ENCODE measurements around the gene SAPCD1. TPM values are rescaled to one million over a fixed set of nuclear protein-coding genes. Genes with fewer than 3 reads are reported as not detected.
A peak's percentile ranks its signal among the peaks of the same experiment; 100 is the strongest.

SAPCD1 gene
- total RNA-seq, 1 experiment from 2014 or later: 18.2 TPM

DNA sequence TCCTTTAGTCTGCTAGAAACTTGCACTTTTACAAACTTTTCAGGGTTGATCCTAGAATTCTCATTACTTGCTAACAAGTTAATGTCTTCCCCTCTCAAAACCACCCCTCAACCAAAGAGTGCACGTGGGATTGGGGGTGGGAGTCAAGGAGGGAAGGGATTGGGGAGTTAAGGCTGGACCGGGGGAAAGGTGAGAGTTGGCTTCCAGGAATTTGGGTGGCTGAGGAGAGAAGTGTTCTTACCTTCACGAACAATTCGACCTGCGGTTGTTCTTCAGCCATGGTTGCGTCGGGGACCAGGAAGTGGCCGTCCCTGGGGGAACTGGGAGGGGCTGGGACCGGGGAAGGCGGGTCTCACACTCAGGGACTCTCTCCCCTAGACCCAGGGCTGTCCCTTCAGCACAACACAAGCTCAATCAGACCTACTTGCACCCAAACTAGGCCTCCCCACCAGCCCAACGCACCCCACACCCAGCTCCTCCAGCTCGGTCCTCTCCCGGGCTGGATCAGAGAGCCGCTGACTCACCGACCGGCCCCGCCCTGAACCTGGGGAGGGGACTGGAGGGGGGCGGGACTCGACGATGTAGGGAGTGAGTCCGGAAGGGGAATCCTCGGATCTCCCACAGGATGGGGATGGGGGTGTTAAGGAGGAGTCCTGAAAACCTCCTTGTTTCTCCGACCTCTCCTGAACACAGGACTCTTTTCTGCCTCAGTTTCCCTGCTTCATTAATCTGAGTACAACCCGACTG, 26.3 kb upstream of the SAPCD1 start, which contains the start of gene CLIC1:
CLIC1 (minus strand) TSS at position 510 of the 747 bp plus-strand sequence; CDS start at position 280, 230 bp downstream.
- peaks cover 41 to 60% of the 10 kb centered on the region in 2 experiments for H3K4me1 ChIP-seq (ENCODE audit: control insufficient read depth in 1 of 2, insufficient read depth in 2 of 2, low read length in 2 of 2)
- ChIA-PET POLR2A (interaction anchor here (0.8 to 2.1 kb wide), 5 partner anchors 17 to 104 kb away, joined by 4 to 10 read pairs (median 4); partner anchors contain the start of genes CSNK2B, GPANK1 and HSPA1B), RAD21 (ENCODE audit: low non-redundant PET in 1 of 2, low total read pairs in 2 of 2, uncharacterized antibody in 2 of 2, unreplicated experiment in 2 of 2) (no interaction called here), CTCF (interaction anchor here (0.9 kb wide), 1 partner anchor 24 kb away, joined by 4 read pairs; no protein-coding TSS in a partner anchor)
- peak within 1 kb of the TSS; percentile 74 to 91 for H3K4me3 ChIP-seq (replicated peaks in 1 of 2; ENCODE audit: low read depth in 1 of 2, low read length in 2 of 2)
- H3K4me2 ChIP-seq (ENCODE audit: low read length): peak within 1 kb of the TSS; percentile 83
- no peaks in the 10 kb centered on the region for H3K9me2 ChIP-seq (ENCODE audit: insufficient read depth)
- H2AFZ ChIP-seq (ENCODE audit: low read depth, low read length, poor library complexity, severe bottlenecking): no peak within 1 kb of the TSS
- H4K20me1 ChIP-seq (ENCODE audit: insufficient read depth): no peaks in the 10 kb centered on the region; the same call in 1 of the 2 replicates
- DNase-seq (ENCODE audit: low read depth, low spot score): no peak
- intact Hi-C loops (cut with micrococcal nuclease): loop anchor here (5.0 kb wide), 2 partner anchors 69 to 96 kb away; partner anchors contain the start of genes CSNK2B and LY6G5B
- peak; percentile 51 for ATAC-seq
- no peaks in the 10 kb centered on the region for H3K9me3 ChIP-seq (ENCODE audit: control insufficient read depth in 1 of 2, insufficient read depth in 1 of 2, low read depth in 1 of 2, low read length in 2 of 2)
- TSS peak; percentile 71 for BruUV-seq (replicated peaks)
- TF ChIP-seq YY1 (IDR thresholded peaks at IDR 0.05; ENCODE audit: extremely low read depth, insufficient replicate concordance, low read depth, low read length) (peak; percentile 55), POLR2AphosphoS5 (IDR thresholded peaks at IDR 0.05; ENCODE audit: low read depth, low read length) (peak; percentile 97), EZH2 (IDR thresholded peaks at IDR 0.05) (no peak), POLR2A (IDR thresholded peaks at IDR 0.05; ENCODE audit: borderline replicate concordance, extremely low read depth, insufficient read depth, insufficient read length) (peak; percentile 47), ELF1 (IDR thresholded peaks at IDR 0.05; ENCODE audit: borderline replicate concordance, low read depth) (no peak), TCF7L2 (IDR thresholded peaks at IDR 0.05; ENCODE audit: borderline replicate concordance, extremely low read depth, insufficient read depth, insufficient read length) (peak; percentile 80)
- H3K27ac ChIP-seq (ENCODE audit: low read depth, low read length): peak within 1 kb of the TSS; percentile 95
- H3K36me3 ChIP-seq (ENCODE audit: control insufficient read depth in 1 of 2, insufficient read depth in 2 of 2, low read length in 2 of 2): peaks cover 25 to 26% of the 10 kb centered on the region in 2 experiments
- peak within 1 kb of the TSS; percentile 82 for H3K9ac ChIP-seq (ENCODE audit: low read length)
- peaks cover 59% of the 10 kb centered on the region for H3K79me2 ChIP-seq (ENCODE audit: insufficient read depth, low read length)
- H3K27me3 ChIP-seq (ENCODE audit: insufficient read depth, low read length): no peaks in the 10 kb centered on the region

Measured in HCT116 (cell line).